ENCODE results near the gene PLA2G6. TPM values are rescaled to one million over a fixed set of nuclear protein-coding genes. Genes with fewer than 3 reads are reported as not detected.

PLA2G6 gene
- total and polyA plus RNA-seq, 2 of the 8 experiments (the other 6 are each of a cell fraction or from before 2014, with no cell fraction given): 13.2 to 21.0 TPM

DNA sequence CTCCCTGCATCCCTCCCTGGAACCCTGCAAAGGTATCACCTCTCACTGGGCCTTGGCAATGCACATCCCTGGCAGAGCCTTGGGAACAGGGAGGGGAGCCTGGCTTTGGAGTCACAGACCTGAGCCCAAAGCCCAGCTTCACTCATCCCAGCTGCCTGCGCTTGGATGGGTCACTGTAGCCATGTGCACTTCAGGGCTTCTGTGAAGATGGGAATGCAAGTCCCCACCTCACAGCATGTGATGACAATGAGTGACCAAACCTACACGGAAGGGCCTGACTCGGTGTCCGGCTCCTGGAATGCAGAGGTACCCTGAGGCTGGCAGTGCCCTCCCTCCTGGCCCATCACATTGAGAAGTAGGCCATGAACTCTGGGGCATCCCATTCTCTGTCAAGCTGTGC, 48.3 kb downstream of the PLA2G6 start (continued):
- no peak for TF ChIP-seq MAX (IDR thresholded peaks at IDR 0.05)
- TF ChIP-seq SIN3A (conservative IDR thresholded peaks at IDR 0.05 in 1 of 2, IDR thresholded peaks at IDR 0.05 in 1 of 2; ENCODE audit: low read depth in 1 of 2, low read length in 2 of 2): no peak
- TF ChIP-seq SAP30 (IDR thresholded peaks at IDR 0.05; ENCODE audit: insufficient read depth, insufficient replicate concordance, low read length): no peak
- no peak for TF ChIP-seq RNF2 (IDR thresholded peaks at IDR 0.05; ENCODE audit: borderline replicate concordance, low read depth, low read length, missing control alignments, poor library complexity, severe bottlenecking)
- TF ChIP-seq PHF8 (conservative IDR thresholded peaks at IDR 0.05; ENCODE audit: low read depth, low read length): no peak
- TF ChIP-seq BRCA1 (IDR thresholded peaks at IDR 0.05; ENCODE audit: low read depth, low read length): no peak
